Measurements from ENCODE around the gene ADAMTS3. TPM values are rescaled to one million over a fixed set of nuclear protein-coding genes. Genes with fewer than 3 reads are reported as not detected.
A peak's percentile ranks its signal among the peaks of the same experiment; 100 is the strongest.

Gene ADAMTS3
- total RNA-seq, 1 experiment from 2014 or later = 0.07 TPM

DNA sequence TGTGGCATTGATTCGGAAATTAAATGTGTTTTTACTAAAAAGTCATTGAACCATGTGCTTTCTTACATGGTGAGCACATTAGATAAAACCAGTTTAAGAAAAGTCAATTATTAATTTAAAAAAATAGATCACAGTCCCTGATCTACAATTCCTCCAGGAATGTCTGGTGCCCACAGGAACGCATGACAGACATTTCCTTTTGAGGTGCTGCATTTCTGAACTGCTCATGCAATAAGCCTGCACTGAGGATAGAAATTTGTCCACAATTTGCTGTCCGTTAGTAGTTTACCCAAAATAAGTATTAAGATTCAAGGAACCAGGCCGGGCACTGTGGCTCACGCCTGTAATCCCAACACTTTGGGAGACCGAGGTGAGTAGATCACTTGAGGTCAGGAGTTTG is 8.2 kb upstream of the ADAMTS3 start:
- no peaks in the 10 kb centered on the region for H3K4me1 Mint-ChIP-seq (ENCODE audit: low read depth, unreplicated experiment)
- intact Hi-C loops (cut with micrococcal nuclease; ENCODE audit: unreplicated experiment) = no loop called here
- no peaks in the 10 kb centered on the region for H3K36me3 Mint-ChIP-seq (ENCODE audit: insufficient read depth, unreplicated experiment)
- DNase-seq = no peak
- no peak overlapping the region for H3K27ac Mint-ChIP-seq (ENCODE audit: unreplicated experiment)
- BruUV-seq (replicated peaks) = no TSS peak
- CTCF ChIA-PET = no interaction called here
- TF ChIP-seq, protein P1, sequence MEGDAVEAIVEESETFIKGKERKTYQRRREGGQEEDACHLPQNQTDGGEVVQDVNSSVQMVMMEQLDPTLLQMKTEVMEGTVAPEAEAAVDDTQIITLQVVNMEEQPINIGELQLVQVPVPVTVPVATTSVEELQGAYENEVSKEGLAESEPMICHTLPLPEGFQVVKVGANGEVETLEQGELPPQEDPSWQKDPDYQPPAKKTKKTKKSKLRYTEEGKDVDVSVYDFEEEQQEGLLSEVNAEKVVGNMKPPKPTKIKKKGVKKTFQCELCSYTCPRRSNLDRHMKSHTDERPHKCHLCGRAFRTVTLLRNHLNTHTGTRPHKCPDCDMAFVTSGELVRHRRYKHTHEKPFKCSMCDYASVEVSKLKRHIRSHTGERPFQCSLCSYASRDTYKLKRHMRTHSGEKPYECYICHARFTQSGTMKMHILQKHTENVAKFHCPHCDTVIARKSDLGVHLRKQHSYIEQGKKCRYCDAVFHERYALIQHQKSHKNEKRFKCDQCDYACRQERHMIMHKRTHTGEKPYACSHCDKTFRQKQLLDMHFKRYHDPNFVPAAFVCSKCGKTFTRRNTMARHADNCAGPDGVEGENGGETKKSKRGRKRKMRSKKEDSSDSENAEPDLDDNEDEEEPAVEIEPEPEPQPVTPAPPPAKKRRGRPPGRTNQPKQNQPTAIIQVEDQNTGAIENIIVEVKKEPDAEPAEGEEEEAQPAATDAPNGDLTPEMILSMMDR (IDR thresholded peaks at IDR 0.05; ENCODE audit: unreplicated experiment) = no peak
- H3K27me3 Mint-ChIP-seq (ENCODE audit: unreplicated experiment) = no peaks in the 10 kb centered on the region
- no peak overlapping the region for H3K4me3 Mint-ChIP-seq (ENCODE audit: low read depth, unreplicated experiment)
- no peaks in the 10 kb centered on the region for H3K9me3 Mint-ChIP-seq (ENCODE audit: low read depth, unreplicated experiment)

- Mint-ChIP-seq H3K4me1 (ENCODE audit: low read depth, unreplicated experiment) (no peaks in the 10 kb centered on the region), H3K4me3 (ENCODE audit: low read depth, unreplicated experiment) (no peak overlapping the region), H3K36me3 (ENCODE audit: insufficient read depth, unreplicated experiment) (peaks cover 25% of the 10 kb centered on the region), H3K9me3 (ENCODE audit: low read depth, unreplicated experiment) (no peaks in the 10 kb centered on the region), H3K27ac (ENCODE audit: unreplicated experiment) (no peak overlapping the region), H3K27me3 (ENCODE audit: unreplicated experiment) (no peaks in the 10 kb centered on the region)
- no peak for DNase-seq
- intact Hi-C loops (cut with micrococcal nuclease; ENCODE audit: unreplicated experiment) = no loop called here
- BruUV-seq (replicated peaks) = no TSS peak
- TF ChIP-seq, protein P1 (IDR thresholded peaks at IDR 0.05; ENCODE audit: unreplicated experiment) = no peak
- CTCF ChIA-PET = no interaction called here
Observed at GRCh38 chr4:72571337-72571736, 2.3 kb upstream of the ADAMTS3 start.

DNA sequence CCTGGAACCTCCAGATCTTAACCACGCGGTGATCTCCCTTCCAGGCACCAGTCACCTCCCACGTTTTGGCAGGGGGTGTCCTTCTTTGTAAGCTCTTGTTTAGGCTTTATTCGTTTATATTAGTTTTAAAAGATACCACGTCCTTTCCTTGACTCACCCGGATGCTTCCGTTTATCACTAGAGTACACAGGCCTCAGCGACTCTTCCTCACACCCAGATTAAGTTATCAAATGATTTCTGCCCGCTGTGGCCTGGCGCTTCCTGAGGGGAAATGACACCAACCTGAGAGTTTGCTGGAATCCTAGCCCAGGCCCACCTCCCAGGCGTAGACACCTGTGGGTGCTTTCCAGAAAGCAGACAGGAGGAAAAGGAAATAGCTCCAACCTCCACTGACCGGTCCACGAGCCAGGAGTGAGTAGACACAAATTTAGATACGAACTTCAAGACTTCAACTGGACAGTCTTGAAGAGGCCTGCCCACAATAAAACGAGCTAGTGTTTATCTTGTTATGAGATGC is 756 bp upstream of the ADAMTS3 start:
- intact Hi-C loops (cut with micrococcal nuclease; ENCODE audit: unreplicated experiment) = no loop called here
- H3K4me3 Mint-ChIP-seq (ENCODE audit: low read depth, unreplicated experiment) = peak overlapping the region; percentile 77
- BruUV-seq (replicated peaks) = no TSS peak
- TF ChIP-seq, protein P1 (IDR thresholded peaks at IDR 0.05; ENCODE audit: unreplicated experiment) = no peak
- DNase-seq = no peak
- H3K36me3 Mint-ChIP-seq (ENCODE audit: insufficient read depth, unreplicated experiment) = peaks cover 25% of the 10 kb centered on the region
- H3K27me3 Mint-ChIP-seq (ENCODE audit: unreplicated experiment) = no peaks in the 10 kb centered on the region
- no peaks in the 10 kb centered on the region for H3K4me1 Mint-ChIP-seq (ENCODE audit: low read depth, unreplicated experiment)
- no peak overlapping the region for H3K27ac Mint-ChIP-seq (ENCODE audit: unreplicated experiment)
- no peaks in the 10 kb centered on the region for H3K9me3 Mint-ChIP-seq (ENCODE audit: low read depth, unreplicated experiment)
- CTCF ChIA-PET = no interaction called here

DNA sequence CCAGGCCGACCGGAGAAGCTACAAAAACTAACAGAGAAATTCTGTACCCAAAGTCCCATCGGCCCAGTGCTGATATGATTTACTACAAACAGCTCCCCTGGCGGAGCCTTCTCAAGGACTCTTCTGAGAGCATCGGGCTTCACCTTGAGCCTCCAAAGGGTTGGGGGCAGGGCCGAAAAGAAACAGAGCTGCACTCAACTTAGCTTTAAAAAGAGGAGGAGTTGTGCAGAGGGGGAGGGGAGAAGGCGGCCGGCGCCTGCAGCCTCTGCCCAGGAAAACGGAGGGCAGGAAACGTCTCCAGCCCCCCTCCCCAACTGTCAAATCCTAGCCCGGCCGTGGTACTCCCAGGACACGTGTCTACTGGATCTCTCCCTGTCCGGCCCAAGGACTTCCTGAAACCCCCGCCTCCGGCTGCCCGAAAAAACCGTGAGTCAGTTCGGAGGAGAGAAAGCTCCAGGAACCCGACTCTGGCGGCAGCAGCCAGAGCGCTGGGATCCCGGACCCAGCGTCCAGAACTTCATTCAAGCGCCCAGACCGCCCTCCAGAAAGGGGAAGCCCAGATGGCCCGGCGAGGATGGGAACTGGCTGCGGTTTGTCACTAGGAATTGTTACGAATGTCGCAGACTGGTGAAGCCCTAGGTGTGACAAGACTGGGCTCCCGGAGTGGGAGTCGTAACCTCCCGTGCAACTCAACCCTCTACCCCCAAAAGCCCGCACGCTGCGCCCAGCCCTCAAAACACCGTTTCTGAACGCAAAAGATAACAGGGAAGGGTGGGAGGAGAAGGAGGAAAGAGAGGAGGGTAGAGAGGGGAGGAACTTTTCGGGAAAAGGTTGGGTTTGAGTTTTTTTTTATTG is 973 bp downstream of the ADAMTS3 start:
- BruUV-seq (replicated peaks) = no TSS peak
- intact Hi-C loops (cut with micrococcal nuclease; ENCODE audit: unreplicated experiment) = no loop called here

More for the DNA sequence above, 973 bp downstream of the ADAMTS3 start:
- Mint-ChIP-seq H3K27ac (ENCODE audit: unreplicated experiment) (no peak overlapping the region), H3K4me1 (ENCODE audit: low read depth, unreplicated experiment) (no peaks in the 10 kb centered on the region), H3K27me3 (ENCODE audit: unreplicated experiment) (no peaks in the 10 kb centered on the region), H3K36me3 (ENCODE audit: insufficient read depth, unreplicated experiment) (peaks cover 25% of the 10 kb centered on the region), H3K9me3 (ENCODE audit: low read depth, unreplicated experiment) (no peaks in the 10 kb centered on the region), H3K4me3 (ENCODE audit: low read depth, unreplicated experiment) (peak overlapping the region; percentile 77)
- peak; percentile 58 for DNase-seq
- CTCF ChIA-PET = interaction anchor here (0.7 to 1.4 kb wide), 2 partner anchors 39 to 63 kb away, joined by 4 to 6 read pairs; no protein-coding TSS in a partner anchor
- TF ChIP-seq, protein P1 (IDR thresholded peaks at IDR 0.05; ENCODE audit: unreplicated experiment) = no peak

Data from Calu3 (cell line).